Measurements from ENCODE around the gene TMEM18. TPM values are rescaled to one million over a fixed set of nuclear protein-coding genes. Genes with fewer than 3 reads are reported as not detected.

Gene TMEM18
- total and polyA plus RNA-seq, 9 of the 15 experiments (the other 6 are each of a cell fraction or from before 2014, with no cell fraction given): 12.8 to 55.9 (median 21.8) TPM

DNA sequence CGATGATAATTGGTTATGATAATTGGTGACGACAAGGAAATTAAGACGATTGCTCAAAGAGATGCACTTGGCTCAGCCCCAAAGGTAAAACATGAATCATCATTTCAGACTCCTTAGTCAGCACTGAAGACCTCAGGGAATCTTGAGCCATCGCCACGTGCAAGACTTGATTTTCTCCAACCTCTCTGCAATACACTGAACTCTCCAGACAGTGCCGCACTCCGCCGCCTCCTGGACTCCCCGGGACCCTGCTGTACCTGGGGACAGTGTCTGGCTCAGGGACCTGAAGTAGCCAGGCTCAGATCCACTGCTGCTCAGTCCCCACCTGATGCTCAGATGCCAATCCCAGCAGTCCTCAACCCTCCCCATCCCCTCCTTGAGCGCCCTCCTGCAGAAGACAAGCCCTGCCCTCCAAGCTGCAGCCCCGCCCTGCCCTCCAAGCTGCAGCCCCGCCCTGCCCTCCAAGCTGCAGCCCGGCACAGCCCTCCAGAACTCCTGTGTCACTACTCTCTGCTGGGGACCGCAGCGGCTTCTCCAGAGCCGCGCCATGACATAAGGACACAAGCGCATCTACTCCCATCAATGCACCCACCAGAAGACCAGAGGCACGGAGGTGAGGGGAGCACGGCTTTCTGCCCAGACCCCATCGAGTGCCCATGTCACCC is 1.1 kb downstream of the TMEM18 start (continued):
- no peak for TF ChIP-seq ARID2 (IDR thresholded peaks at IDR 0.05)

DNA sequence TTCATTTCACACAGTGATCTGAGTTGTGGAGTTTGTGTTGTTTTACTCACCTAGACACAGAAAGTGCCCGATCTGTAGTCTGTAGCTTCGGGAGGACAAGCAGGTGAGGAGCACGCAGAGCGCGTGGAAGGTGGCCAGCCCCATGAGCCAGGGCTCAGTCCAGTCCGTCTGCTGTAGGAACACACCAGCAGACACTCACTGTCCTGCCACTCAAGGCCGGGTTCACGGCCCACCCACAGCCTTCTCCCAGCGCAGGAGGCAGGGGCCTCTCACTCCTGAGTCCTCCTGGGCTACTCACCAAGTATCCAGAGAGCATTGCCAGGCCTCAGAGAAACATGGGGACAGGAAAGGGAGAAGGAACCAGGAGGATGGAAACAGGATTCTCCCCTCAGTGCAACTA is 1.7 kb downstream of the TMEM18 start:
- intact Hi-C loops (cut with micrococcal nuclease) (loop anchor here (5.0 kb wide), 1 partner anchor 67 kb away; no protein-coding TSS in a partner anchor), in situ Hi-C loops (cut with MboI) (no loop called here)
- peak overlapping the region; percentile 97 for H3K4me2 ChIP-seq (ENCODE audit: insufficient read depth, low read length)
- ChIA-PET POLR2A (no interaction called here), CTCF (ENCODE audit: low intra/inter-chr PET ratio) (no interaction called here)
- peaks cover 6 to 19% of the 10 kb centered on the region in 2 experiments; a peak in 4 of 5 replicates for H3K4me1 ChIP-seq (replicated peaks in 1 of 2; ENCODE audit: control insufficient read depth in 2 of 2, insufficient read depth in 2 of 2, low read length in 2 of 2)
- no TSS peak for BruUV-seq (replicated peaks)
- H3K27me3 ChIP-seq (ENCODE audit: control insufficient read depth in 2 of 2, insufficient read depth in 2 of 2, low read length in 2 of 2): no peaks in the 10 kb centered on the region
- H3K36me3 ChIP-seq (ENCODE audit: control insufficient read depth, insufficient read depth, low read length): peaks cover 44% of the 10 kb centered on the region
- H3K9ac ChIP-seq (ENCODE audit: insufficient read depth in 1 of 2, low read depth in 2 of 2, low read length in 2 of 2): peak overlapping the region; percentile 8 to 87; a peak in 3 of 4 replicates
- FAIRE-seq (no peak), DNase-seq (ENCODE audit: extremely low read depth in 1 of 4, low spot score in 3 of 4) (no peak), ATAC-seq (no peak)
- peaks cover 24% of the 10 kb centered on the region for H4K20me1 ChIP-seq (replicated peaks; ENCODE audit: control insufficient read depth, insufficient read depth, low read length)
- H3K9me1 ChIP-seq (ENCODE audit: control insufficient read depth, insufficient read depth, low read length): peaks cover 12% of the 10 kb centered on the region
- no peaks in the 10 kb centered on the region for H3K9me3 ChIP-seq (replicated peaks; ENCODE audit: control insufficient read depth, insufficient read depth, low read depth, low read length)
- H3K79me2 ChIP-seq (ENCODE audit: control insufficient read depth, insufficient read depth, low read length): peaks cover 43% of the 10 kb centered on the region
- WGBS (ENCODE audit: insufficient coverage, low coverage, missing lambda C conversion rate): 99% methylated on average over 9 of the region's 9 CpGs
- TF ChIP-seq BACH1 (tag; IDR thresholded peaks at IDR 0.05) (no peak), U2AF1 (optimal IDR thresholded peaks at IDR 0.05; ENCODE audit: low read depth, low read length) (no peak), SIN3A (IDR thresholded peaks at IDR 0.05; ENCODE audit: borderline replicate concordance in 2 of 2, control insufficient read depth in 1 of 2, low read depth in 2 of 2, low read length in 2 of 2) (no peak), HEY1 (CRISPR knock-in tag; IDR thresholded peaks at IDR 0.05; ENCODE audit: borderline replicate concordance) (no peak), ZNF197 (CRISPR knock-in tag; IDR thresholded peaks at IDR 0.05; ENCODE audit: low read depth) (no peak)
- TF ChIP-seq, protein P1, sequence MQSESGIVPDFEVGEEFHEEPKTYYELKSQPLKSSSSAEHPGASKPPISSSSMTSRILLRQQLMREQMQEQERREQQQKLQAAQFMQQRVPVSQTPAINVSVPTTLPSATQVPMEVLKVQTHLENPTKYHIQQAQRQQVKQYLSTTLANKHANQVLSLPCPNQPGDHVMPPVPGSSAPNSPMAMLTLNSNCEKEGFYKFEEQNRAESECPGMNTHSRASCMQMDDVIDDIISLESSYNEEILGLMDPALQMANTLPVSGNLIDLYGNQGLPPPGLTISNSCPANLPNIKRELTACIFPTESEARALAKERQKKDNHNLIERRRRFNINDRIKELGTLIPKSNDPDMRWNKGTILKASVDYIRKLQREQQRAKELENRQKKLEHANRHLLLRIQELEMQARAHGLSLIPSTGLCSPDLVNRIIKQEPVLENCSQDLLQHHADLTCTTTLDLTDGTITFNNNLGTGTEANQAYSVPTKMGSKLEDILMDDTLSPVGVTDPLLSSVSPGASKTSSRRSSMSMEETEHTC (IDR thresholded peaks at IDR 0.05): no peak
- TF ChIP-seq, protein P2, sequence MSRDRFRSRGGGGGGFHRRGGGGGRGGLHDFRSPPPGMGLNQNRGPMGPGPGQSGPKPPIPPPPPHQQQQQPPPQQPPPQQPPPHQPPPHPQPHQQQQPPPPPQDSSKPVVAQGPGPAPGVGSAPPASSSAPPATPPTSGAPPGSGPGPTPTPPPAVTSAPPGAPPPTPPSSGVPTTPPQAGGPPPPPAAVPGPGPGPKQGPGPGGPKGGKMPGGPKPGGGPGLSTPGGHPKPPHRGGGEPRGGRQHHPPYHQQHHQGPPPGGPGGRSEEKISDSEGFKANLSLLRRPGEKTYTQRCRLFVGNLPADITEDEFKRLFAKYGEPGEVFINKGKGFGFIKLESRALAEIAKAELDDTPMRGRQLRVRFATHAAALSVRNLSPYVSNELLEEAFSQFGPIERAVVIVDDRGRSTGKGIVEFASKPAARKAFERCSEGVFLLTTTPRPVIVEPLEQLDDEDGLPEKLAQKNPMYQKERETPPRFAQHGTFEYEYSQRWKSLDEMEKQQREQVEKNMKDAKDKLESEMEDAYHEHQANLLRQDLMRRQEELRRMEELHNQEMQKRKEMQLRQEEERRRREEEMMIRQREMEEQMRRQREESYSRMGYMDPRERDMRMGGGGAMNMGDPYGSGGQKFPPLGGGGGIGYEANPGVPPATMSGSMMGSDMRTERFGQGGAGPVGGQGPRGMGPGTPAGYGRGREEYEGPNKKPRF (IDR thresholded peaks at IDR 0.05; ENCODE audit: low read depth, low read length): no peak
- no peak overlapping the region for H3K27ac ChIP-seq (ENCODE audit: extremely low read depth, low read depth, low read length)
- H3K4me3 ChIP-seq: no peak overlapping the region; the same call in 1 of the 2 replicates
- no peak overlapping the region for H2AFZ ChIP-seq (ENCODE audit: low read depth, low read length)

Data from K562 (cell line).